Esophagus muscularis mucosa (tissue), 4 donors: ENCODE measurements around the gene SGSM2. TPM values are rescaled to one million over a fixed set of nuclear protein-coding genes. Genes with fewer than 3 reads are reported as not detected.

ENCODE experiments used
- DNase-seq: peaks from one replicate; pipeline ENCODE4 v3.0.0-alpha.2; 2017; ENCODE audit errors: extremely low spot score
- H3K27ac ChIP-seq, 4 donors: fragments of 200-600 bp; sonication (generic); replicated peaks in 1 of 4; 1 replicate in 3 of 4; 2 replicates in 1 of 4; pipeline ENCODE4 v1.5.1; 2016 to 2019; ENCODE audit warnings: mild to moderate bottlenecking in 1 of 4
- H3K27me3 ChIP-seq, 4 donors: fragments of 200-600 bp; sonication (generic); one replicate each; pipeline versions ENCODE4 v1.5.1 to v1.6.0; 2016 to 2019
- H3K36me3 ChIP-seq, 4 donors: fragments of 200-600 bp; sonication (generic); one replicate each; pipeline ENCODE4 v1.5.1; 2016 to 2019
- H3K4me1 ChIP-seq, 4 donors: fragments of 200-600 bp; sonication (generic); one replicate each; pipeline ENCODE4 v1.5.1; 2016 to 2019
- H3K4me3 ChIP-seq, 4 donors: fragments of 200-600 bp; sonication (generic); 1 replicate in 2 of 4; 2 replicates in 2 of 4; pipeline ENCODE4 v1.5.1; 2016 to 2019; ENCODE audit warnings: mild to moderate bottlenecking in 4 of 4, moderate library complexity in 1 of 4
- H3K9me3 ChIP-seq, 4 donors: fragments of 200-600 bp; sonication (generic); 1 replicate in 3 of 4; 2 replicates in 1 of 4; pipeline ENCODE4 v1.5.1; 2016 to 2019
- EP300 ChIP-seq: sonication (generic); formaldehyde crosslinking; IDR thresholded peaks from one replicate; pipeline ENCODE4 v1.6.1; 2017; ENCODE audit warnings: antibody characterized with exemption
- POLR2A ChIP-seq: fragments of 450-650 bp; IDR thresholded peaks from one replicate; pipeline ENCODE4 v1.6.1; 2017; ENCODE audit warnings: antibody characterized with exemption, moderate library complexity, mild to moderate bottlenecking, low read depth
- POLR2AphosphoS5 ChIP-seq, 2 donors: sonication (generic); formaldehyde crosslinking; IDR thresholded peaks; one replicate each; pipeline ENCODE4 v1.6.1; 2017; ENCODE audit warnings: antibody characterized with exemption in 2 of 2
- WGBS: methylation state at CpG from one replicate; pipeline ENCODE4 v1.1.5; 2018; 5-methylcytosine and 5-hydroxymethylcytosine counted together
- intact Hi-C: fragments of 100-400 bp; cut with DNase I; formaldehyde crosslinking; loops from one replicate; pipeline ENCODE4 v1.15.1; 2023
- total RNA-seq, 4 donors: library from RNA; depleted of rRNA; stranded (reverse); fragments of >200 nt; gene quantifications; one replicate each; pipeline versions ENCODE4 v1.1.0 to v1.2.1, GENCODE V29; 2016
- TF ChIP-seq, protein P1 (sequence below), 3 experiments: fragments of 200-600 bp in 2 of 3; fragments of 450-650 bp in 1 of 3; sonication (generic) in 2 of 3; IDR thresholded peaks; one replicate each; pipeline ENCODE4 v1.5.1; 2017 to 2019; ENCODE audit warnings: antibody characterized with exemption in 3 of 3, mild to moderate bottlenecking in 2 of 3, moderate library complexity in 1 of 3

Gene SGSM2
- total RNA-seq, 4 donors from 2014 or later = 32.0 to 72.2 (median 37.8) TPM

DNA sequence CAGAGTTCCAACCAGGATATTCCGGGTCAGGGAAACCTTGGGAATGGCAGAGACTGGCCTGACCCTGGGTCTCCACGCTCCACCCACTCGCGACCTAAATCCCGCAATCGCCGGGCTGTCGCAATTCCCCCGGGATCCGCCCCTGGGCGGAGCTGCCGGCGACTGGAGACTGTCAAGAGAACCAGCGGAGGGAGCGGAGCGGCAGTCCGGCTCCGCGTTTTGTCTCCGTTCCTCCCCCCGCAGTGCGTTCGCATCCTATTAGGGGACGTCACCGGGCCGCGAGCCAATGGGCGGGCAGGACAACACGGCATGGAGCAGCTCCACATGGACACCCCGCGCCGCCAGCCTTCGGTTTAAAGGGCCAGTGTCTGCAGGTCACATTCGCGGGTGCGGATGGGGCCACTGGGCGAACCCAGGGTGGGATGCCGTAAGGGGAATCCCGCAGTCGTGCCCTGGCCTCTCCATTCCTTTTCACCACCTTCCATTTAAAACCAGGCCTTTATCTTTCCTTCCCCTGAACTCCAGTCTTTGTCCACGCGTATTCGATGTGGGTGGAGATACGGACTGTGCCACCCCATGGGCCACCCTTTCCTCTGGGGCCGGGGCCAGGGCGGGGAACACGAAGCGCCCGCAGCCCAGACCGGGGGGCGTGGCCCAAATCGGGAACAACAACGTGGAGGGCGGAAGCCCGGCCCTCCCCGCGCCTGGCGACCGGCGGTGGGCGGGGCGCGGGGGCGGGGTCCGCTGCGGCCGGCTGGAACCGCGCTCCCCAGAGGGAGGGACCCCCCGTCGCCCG is 64.3 kb downstream of the SGSM2 start:
- H3K4me3 ChIP-seq = peak overlapping the region; percentile 75 to 100 (median 96)
- H3K27ac ChIP-seq = peak overlapping the region; percentile 98 to 100 (median 100)
- peaks cover 64 to 76% (median 71%) of the 10 kb centered on the region in 4 donors for H3K4me1 ChIP-seq
- no peaks in the 10 kb centered on the region for H3K27me3 ChIP-seq
- DNase-seq = peak; percentile 100
- 0% methylated on average over 16 of the region's 72 CpGs for whole genome bisulfite sequencing
- peak in 1 of 2 donors; percentile 97 for TF ChIP-seq POLR2AphosphoS5 (IDR thresholded peaks at IDR 0.05)
- no peak for TF ChIP-seq EP300
- TF ChIP-seq, protein P1, sequence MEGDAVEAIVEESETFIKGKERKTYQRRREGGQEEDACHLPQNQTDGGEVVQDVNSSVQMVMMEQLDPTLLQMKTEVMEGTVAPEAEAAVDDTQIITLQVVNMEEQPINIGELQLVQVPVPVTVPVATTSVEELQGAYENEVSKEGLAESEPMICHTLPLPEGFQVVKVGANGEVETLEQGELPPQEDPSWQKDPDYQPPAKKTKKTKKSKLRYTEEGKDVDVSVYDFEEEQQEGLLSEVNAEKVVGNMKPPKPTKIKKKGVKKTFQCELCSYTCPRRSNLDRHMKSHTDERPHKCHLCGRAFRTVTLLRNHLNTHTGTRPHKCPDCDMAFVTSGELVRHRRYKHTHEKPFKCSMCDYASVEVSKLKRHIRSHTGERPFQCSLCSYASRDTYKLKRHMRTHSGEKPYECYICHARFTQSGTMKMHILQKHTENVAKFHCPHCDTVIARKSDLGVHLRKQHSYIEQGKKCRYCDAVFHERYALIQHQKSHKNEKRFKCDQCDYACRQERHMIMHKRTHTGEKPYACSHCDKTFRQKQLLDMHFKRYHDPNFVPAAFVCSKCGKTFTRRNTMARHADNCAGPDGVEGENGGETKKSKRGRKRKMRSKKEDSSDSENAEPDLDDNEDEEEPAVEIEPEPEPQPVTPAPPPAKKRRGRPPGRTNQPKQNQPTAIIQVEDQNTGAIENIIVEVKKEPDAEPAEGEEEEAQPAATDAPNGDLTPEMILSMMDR (IDR thresholded peaks at IDR 0.05) = no peak
- peak; percentile 5 for TF ChIP-seq POLR2A
- intact Hi-C loops = no loop called here
- no peaks in the 10 kb centered on the region for H3K9me3 ChIP-seq
- no peaks in the 10 kb centered on the region for H3K36me3 ChIP-seq

GRCh38 chr17:2402544-2402943 is 65.2 kb downstream of the SGSM2 start:
- no peaks in the 10 kb centered on the region for H3K9me3 ChIP-seq
- no peak for DNase-seq
- peak overlapping the region; percentile 98 to 100 (median 100) for H3K27ac ChIP-seq
- no peaks in the 10 kb centered on the region for H3K36me3 ChIP-seq
- intact Hi-C loops = no loop called here
- H3K4me3 ChIP-seq = peak overlapping the region; percentile 75 to 100 (median 96)
- WGBS = 28% methylated on average over 12 of the region's 15 CpGs
- no peaks in the 10 kb centered on the region for H3K27me3 ChIP-seq
- no peak for TF ChIP-seq EP300
- TF ChIP-seq, protein P1 (IDR thresholded peaks at IDR 0.05) = no peak
- no peak for TF ChIP-seq POLR2A
- peak in 1 of 2 donors; percentile 12 for TF ChIP-seq POLR2AphosphoS5 (IDR thresholded peaks at IDR 0.05)
- H3K4me1 ChIP-seq = peaks cover 67 to 76% (median 71%) of the 10 kb centered on the region in 4 donors

GRCh38 chr17:2403044-2403443 is 65.7 kb downstream of the SGSM2 start:
- WGBS = 97% methylated on average over 4 of the region's 4 CpGs
- Histone ChIP-seq H3K4me3 (no peak overlapping the region), H3K4me1 (peaks cover 63 to 73% (median 68%) of the 10 kb centered on the region in 4 donors), H3K27me3 (no peaks in the 10 kb centered on the region), H3K27ac (peak overlapping the region; percentile 98 to 100 (median 100)), H3K36me3 (no peaks in the 10 kb centered on the region), H3K9me3 (no peaks in the 10 kb centered on the region)
- no peak for DNase-seq
- no peak for TF ChIP-seq EP300
- TF ChIP-seq POLR2AphosphoS5 (IDR thresholded peaks at IDR 0.05) = no peak
- TF ChIP-seq, protein P1 (IDR thresholded peaks at IDR 0.05) = no peak
- no peak for TF ChIP-seq POLR2A
- intact Hi-C loops = no loop called here

- 75% methylated on average over 14 of the region's 14 CpGs for WGBS
- Histone ChIP-seq H3K9me3 (no peaks in the 10 kb centered on the region), H3K27me3 (no peaks in the 10 kb centered on the region), H3K4me1 (peaks cover 51 to 61% (median 57%) of the 10 kb centered on the region in 4 donors), H3K4me3 (no peak overlapping the region), H3K27ac (peak overlapping the region; percentile 98 to 100 (median 100)), H3K36me3 (no peaks in the 10 kb centered on the region)
- intact Hi-C loops = loop anchor here (5.0 kb wide), 1 partner anchor 68 kb away; the partner anchor contains the start of genes SGSM2 and TSR1
- DNase-seq = no peak
- peak in 1 of 2 donors; percentile 22 for TF ChIP-seq POLR2AphosphoS5 (IDR thresholded peaks at IDR 0.05)
- TF ChIP-seq, protein P1 (IDR thresholded peaks at IDR 0.05) = no peak
- TF ChIP-seq POLR2A = no peak
- TF ChIP-seq EP300 = no peak
Measured at GRCh38 chr17:2405247-2405926, 68.1 kb downstream of the SGSM2 start.
